HepG2 (cell line): ENCODE measurements around the gene SLC12A5. TPM values are rescaled to one million over a fixed set of nuclear protein-coding genes. Genes with fewer than 3 reads are reported as not detected.
A peak's percentile ranks its signal among the peaks of the same experiment; 100 is the strongest.

Experiments
- FOSL2 ChIP-seq: sonication (generic); formaldehyde crosslinking; IDR thresholded peaks from 2 replicates; pipeline ENCODE4 v1.4.0; 2020; ENCODE audit warnings: missing genetic modification reagents
- GATAD1 ChIP-seq: IDR thresholded peaks from 2 replicates; pipeline ENCODE4 v1.6.1; 2016; ENCODE audit warnings: missing genetic modification reagents, missing compliant biosample characterization
- HNRNPK ChIP-seq: fragments of 200-400 bp; formaldehyde crosslinking; IDR thresholded peaks from 2 replicates; pipeline ENCODE4 v1.6.1; 2018; ENCODE audit warnings: low read length, low read depth, moderate library complexity, mild to moderate bottlenecking; ENCODE audit not compliant: poor library complexity, severe bottlenecking
- KDM4B ChIP-seq: sonication (generic); formaldehyde crosslinking; IDR thresholded peaks from 2 replicates; pipeline ENCODE4 v1.4.0; 2020; ENCODE audit warnings: missing genetic modification reagents
- MAFF ChIP-seq: IDR thresholded peaks from 2 replicates; pipeline ENCODE4 v1.6.1; 2011; ENCODE audit warnings: low read depth, low read length, improper control_type of control experiment
- MED13 ChIP-seq: sonication (generic); formaldehyde crosslinking; IDR thresholded peaks from 2 replicates; pipeline ENCODE4 v1.5.0; 2020; ENCODE audit warnings: missing genetic modification reagents
- POLR2AphosphoS5 ChIP-seq: IDR thresholded peaks from 2 replicates; pipeline ENCODE4 v1.6.1; 2012; ENCODE audit warnings: low read depth, low read length
- RAD21 ChIP-seq: fragments of 450-650 bp; formaldehyde crosslinking; IDR thresholded peaks from 2 replicates; pipeline ENCODE4 v1.5.0; 2020; ENCODE audit warnings: mild to moderate bottlenecking
- RFX5 ChIP-seq: IDR thresholded peaks from 2 replicates; pipeline ENCODE4 v1.6.1; 2011; ENCODE audit warnings: low read depth, low read length, improper control_type of control experiment
- SOX5 ChIP-seq: IDR thresholded peaks from 2 replicates; pipeline ENCODE4 v1.6.1; 2016; ENCODE audit warnings: borderline replicate concordance
- SP2 ChIP-seq: sonication (generic); formaldehyde crosslinking; IDR thresholded peaks from 2 replicates; pipeline ENCODE4 v1.5.1; 2020; ENCODE audit warnings: mild to moderate bottlenecking, missing genetic modification reagents
- TAF1 ChIP-seq: sonication (generic); formaldehyde crosslinking; IDR thresholded peaks from 2 replicates; pipeline ENCODE4 v1.4.0; 2020; ENCODE audit warnings: missing genetic modification reagents
- TEF ChIP-seq: sonication (generic); formaldehyde crosslinking; IDR thresholded peaks from 2 replicates; pipeline ENCODE4 v1.5.0; 2020; ENCODE audit warnings: missing genetic modification reagents
- U2AF1 ChIP-seq: fragments of 200-400 bp; formaldehyde crosslinking; optimal IDR thresholded peaks from 2 replicates; pipeline ENCODE3; 2017; ENCODE audit warnings: mild to moderate bottlenecking, low read depth, low read length
- ZFP36 ChIP-seq: fragments of 150-350 bp; IDR thresholded peaks from 2 replicates; pipeline ENCODE4 v1.6.1; 2018; ENCODE audit warnings: borderline replicate concordance, low read length, low read depth; ENCODE audit not compliant: partially characterized antibody
- ZFP82 ChIP-seq: sonication (generic); formaldehyde crosslinking; IDR thresholded peaks from 2 replicates; pipeline ENCODE4 v1.5.1; 2020; ENCODE audit warnings: mild to moderate bottlenecking, missing genetic modification reagents, borderline replicate concordance
- ZNF44 ChIP-seq: sonication (generic); formaldehyde crosslinking; IDR thresholded peaks from 2 replicates; pipeline ENCODE4 v1.5.1; 2020; ENCODE audit warnings: mild to moderate bottlenecking, missing genetic modification reagents
- ZNF670 ChIP-seq: sonication (generic); formaldehyde crosslinking; IDR thresholded peaks from 2 replicates; pipeline ENCODE4 v1.8.0; 2022; ENCODE audit warnings: mild to moderate bottlenecking, missing genetic modification reagents, borderline replicate concordance
- ZNF720 ChIP-seq: sonication (generic); formaldehyde crosslinking; IDR thresholded peaks from 2 replicates; pipeline ENCODE4 v1.4.0; 2020; ENCODE audit warnings: missing genetic modification reagents
- ZSCAN29 ChIP-seq: sonication (generic); formaldehyde crosslinking; conservative IDR thresholded peaks from 2 replicates; pipeline ENCODE4 v1.4.0; 2020; ENCODE audit warnings: mild to moderate bottlenecking, missing genetic modification reagents
- polyA plus RNA-seq, 8 experiments: library from polyadenylated mRNA; depleted of rRNA in 3 of 8; stranded (reverse) in 7 of 8; unstranded in 1 of 8; fragments of >200 nt; fragmentation: Illumina TruSeq in 4 of 8; extraction: Trizol in 4 of 8; gene quantifications; 2 replicates each; pipeline versions ENCODE4 v1.2.1 to v1.2.3, GENCODE V29; 2011 to 2016; ENCODE audit warnings: low read depth in 4 of 8, missing spikeins in 1 of 8, mixed read lengths in 1 of 8; ENCODE audit not compliant: insufficient read depth in 1 of 8
- total RNA-seq, 5 experiments: library from RNA; depleted of rRNA; stranded (reverse); fragments of >200 nt; fragmentation: Illumina TruSeq; extraction: Trizol; gene quantifications; 2 replicates each; pipeline ENCODE4 v1.2.3, GENCODE V29; 2016; ENCODE audit warnings: low read depth in 1 of 5
- TF ChIP-seq, protein P1 (sequence below): sonication (generic); formaldehyde crosslinking; IDR thresholded peaks from 2 replicates; pipeline ENCODE4 v1.9.0; 2021; ENCODE audit warnings: mild to moderate bottlenecking, missing genetic modification reagents
- TF ChIP-seq, protein P2 (sequence below): sonication (generic); formaldehyde crosslinking; IDR thresholded peaks from 2 replicates; pipeline ENCODE4 v1.4.0; 2020; ENCODE audit warnings: low read depth, mild to moderate bottlenecking, missing genetic modification reagents

The SLC12A5 gene
- total and polyA plus RNA-seq, 2 of the 13 experiments (the other 11 are each of a cell fraction or from before 2014, with no cell fraction given): 4.3 to 5.4 TPM

DNA sequence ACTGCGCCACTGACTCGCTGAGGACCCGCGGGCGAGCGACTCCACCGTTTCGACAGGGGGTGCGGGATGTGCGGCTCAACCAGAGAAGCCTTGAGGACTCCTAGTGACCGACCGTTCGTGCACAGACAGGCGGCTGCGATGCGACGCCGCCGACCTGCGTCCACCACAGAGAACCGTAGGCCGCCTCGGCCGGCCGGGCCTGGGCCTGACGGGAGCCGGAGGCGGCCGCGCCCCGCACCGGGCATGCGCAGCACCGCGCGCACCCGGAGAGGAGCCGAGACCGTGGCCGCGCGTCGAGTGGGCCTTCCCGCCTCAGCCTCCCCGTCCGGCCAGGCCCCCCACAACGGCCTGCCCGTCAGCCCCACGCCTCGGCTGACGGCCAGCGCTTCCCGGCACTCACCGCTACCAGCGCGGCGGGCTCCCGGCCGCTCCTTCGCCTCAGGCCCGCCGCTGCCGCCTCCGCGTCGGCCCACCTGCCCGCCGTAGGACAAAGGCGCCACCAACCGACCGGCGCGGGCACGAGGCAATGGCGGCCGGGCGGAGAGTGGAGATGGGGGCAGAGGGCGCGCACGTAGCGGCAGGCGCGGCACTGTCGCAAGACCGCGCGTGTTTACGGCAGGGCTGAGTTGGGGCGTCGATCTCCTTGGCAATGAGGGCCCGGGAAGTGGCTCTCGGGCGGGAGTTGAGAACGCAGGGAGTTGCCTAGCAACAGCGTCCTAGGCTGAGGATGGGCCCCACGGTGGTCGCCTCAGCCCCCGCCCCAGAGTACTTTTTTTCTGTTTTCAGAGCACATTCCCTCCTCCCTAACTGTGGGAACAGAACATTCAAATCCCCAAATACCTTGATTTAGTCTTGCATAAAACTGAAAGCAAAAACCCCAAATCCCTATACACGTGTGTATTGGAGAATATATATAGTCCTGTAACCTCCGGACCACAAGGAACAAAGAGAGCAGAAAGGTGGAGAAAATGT, 60.7 kb downstream of the SLC12A5 start, which contains the start of gene NCOA5 (continued):
- TF ChIP-seq, protein P1, sequence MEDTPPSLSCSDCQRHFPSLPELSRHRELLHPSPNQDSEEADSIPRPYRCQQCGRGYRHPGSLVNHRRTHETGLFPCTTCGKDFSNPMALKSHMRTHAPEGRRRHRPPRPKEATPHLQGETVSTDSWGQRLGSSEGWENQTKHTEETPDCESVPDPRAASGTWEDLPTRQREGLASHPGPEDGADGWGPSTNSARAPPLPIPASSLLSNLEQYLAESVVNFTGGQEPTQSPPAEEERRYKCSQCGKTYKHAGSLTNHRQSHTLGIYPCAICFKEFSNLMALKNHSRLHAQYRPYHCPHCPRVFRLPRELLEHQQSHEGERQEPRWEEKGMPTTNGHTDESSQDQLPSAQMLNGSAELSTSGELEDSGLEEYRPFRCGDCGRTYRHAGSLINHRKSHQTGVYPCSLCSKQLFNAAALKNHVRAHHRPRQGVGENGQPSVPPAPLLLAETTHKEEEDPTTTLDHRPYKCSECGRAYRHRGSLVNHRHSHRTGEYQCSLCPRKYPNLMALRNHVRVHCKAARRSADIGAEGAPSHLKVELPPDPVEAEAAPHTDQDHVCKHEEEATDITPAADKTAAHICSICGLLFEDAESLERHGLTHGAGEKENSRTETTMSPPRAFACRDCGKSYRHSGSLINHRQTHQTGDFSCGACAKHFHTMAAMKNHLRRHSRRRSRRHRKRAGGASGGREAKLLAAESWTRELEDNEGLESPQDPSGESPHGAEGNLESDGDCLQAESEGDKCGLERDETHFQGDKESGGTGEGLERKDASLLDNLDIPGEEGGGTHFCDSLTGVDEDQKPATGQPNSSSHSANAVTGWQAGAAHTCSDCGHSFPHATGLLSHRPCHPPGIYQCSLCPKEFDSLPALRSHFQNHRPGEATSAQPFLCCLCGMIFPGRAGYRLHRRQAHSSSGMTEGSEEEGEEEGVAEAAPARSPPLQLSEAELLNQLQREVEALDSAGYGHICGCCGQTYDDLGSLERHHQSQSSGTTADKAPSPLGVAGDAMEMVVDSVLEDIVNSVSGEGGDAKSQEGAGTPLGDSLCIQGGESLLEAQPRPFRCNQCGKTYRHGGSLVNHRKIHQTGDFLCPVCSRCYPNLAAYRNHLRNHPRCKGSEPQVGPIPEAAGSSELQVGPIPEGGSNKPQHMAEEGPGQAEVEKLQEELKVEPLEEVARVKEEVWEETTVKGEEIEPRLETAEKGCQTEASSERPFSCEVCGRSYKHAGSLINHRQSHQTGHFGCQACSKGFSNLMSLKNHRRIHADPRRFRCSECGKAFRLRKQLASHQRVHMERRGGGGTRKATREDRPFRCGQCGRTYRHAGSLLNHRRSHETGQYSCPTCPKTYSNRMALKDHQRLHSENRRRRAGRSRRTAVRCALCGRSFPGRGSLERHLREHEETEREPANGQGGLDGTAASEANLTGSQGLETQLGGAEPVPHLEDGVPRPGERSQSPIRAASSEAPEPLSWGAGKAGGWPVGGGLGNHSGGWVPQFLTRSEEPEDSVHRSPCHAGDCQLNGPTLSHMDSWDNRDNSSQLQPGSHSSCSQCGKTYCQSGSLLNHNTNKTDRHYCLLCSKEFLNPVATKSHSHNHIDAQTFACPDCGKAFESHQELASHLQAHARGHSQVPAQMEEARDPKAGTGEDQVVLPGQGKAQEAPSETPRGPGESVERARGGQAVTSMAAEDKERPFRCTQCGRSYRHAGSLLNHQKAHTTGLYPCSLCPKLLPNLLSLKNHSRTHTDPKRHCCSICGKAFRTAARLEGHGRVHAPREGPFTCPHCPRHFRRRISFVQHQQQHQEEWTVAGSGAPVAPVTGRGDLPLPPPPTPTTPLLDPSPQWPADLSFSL (CRISPR knock-in tag): no peak; the same call in 1 of the 2 replicates
- TF ChIP-seq ZSCAN29 (CRISPR knock-in tag) (peak; percentile 86), FOSL2 (CRISPR knock-in tag) (peak; percentile 73), SOX5 (CRISPR knock-in tag) (peak; percentile 70; the same call in 1 of the 2 replicates), TEF (CRISPR knock-in tag) (peak; percentile 68; the same call in 1 of the 2 replicates), ZNF44 (peak; percentile 54; the same call in 1 of the 2 replicates), KDM4B (CRISPR knock-in tag) (peak; percentile 18), GATAD1 (CRISPR knock-in tag) (peak; percentile 94), ZNF720 (CRISPR knock-in tag) (no peak; the same call in 1 of the 2 replicates), ZFP36 (peak; percentile 4), ZNF670 (CRISPR knock-in tag) (peak; percentile 87; the same call in 1 of the 2 replicates), RAD21 (peak; percentile 89), RFX5 (peak; percentile 78), TAF1 (CRISPR knock-in tag) (peak; percentile 97), ZFP82 (peak; percentile 99), U2AF1 (peak; percentile 97), MED13 (0 out of 2 replicates have a peak, but pooled peaks have one; percentile 22), MAFF (no peak), HNRNPK (peak; percentile 25), POLR2AphosphoS5 (peak; percentile 93), SP2 (peak; percentile 64)
- TF ChIP-seq, protein P2, sequence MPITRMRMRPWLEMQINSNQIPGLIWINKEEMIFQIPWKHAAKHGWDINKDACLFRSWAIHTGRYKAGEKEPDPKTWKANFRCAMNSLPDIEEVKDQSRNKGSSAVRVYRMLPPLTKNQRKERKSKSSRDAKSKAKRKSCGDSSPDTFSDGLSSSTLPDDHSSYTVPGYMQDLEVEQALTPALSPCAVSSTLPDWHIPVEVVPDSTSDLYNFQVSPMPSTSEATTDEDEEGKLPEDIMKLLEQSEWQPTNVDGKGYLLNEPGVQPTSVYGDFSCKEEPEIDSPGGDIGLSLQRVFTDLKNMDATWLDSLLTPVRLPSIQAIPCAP: peak; percentile 88; the same call in 1 of the 2 replicates
